Astrocyte (in vitro differentiated cells and primary cell): ENCODE measurements around the gene CGN.

Experiments used
- EZH2 ChIP-seq: IDR thresholded peaks from 2 replicates; pipeline ENCODE4 v1.6.1; 2012; ENCODE audit warnings: mild to moderate bottlenecking, low read length, inconsistent platforms; ENCODE audit not compliant: insufficient read depth
- TF ChIP-seq, protein P1 (sequence below): IDR thresholded peaks from 2 replicates; pipeline ENCODE4 v1.5.1; 2011; ENCODE audit warnings: low read depth, mild to moderate bottlenecking, inconsistent platforms, low read length, moderate library complexity; ENCODE audit not compliant: insufficient read depth

DNA sequence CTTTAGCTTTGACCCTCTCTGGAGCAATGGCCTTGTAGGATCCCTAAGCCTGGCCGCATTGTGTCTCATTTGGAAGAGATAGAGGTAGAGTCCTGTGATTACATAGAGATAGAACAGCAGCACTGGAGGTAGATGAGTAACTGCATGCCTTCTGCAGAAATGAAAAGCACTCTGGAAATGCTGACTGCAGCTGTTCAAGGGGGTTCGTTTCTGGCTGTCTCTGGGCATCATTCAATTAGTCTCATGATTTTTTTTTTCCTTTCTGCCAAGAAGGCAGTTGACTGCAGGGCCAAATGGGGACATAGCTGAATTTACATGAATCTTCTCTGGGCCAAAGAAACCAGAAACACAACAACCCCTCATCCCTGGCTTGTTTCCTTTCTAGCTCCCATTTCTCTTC is 72.6 kb downstream of the CGN start:
- TF ChIP-seq, protein P1, sequence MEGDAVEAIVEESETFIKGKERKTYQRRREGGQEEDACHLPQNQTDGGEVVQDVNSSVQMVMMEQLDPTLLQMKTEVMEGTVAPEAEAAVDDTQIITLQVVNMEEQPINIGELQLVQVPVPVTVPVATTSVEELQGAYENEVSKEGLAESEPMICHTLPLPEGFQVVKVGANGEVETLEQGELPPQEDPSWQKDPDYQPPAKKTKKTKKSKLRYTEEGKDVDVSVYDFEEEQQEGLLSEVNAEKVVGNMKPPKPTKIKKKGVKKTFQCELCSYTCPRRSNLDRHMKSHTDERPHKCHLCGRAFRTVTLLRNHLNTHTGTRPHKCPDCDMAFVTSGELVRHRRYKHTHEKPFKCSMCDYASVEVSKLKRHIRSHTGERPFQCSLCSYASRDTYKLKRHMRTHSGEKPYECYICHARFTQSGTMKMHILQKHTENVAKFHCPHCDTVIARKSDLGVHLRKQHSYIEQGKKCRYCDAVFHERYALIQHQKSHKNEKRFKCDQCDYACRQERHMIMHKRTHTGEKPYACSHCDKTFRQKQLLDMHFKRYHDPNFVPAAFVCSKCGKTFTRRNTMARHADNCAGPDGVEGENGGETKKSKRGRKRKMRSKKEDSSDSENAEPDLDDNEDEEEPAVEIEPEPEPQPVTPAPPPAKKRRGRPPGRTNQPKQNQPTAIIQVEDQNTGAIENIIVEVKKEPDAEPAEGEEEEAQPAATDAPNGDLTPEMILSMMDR: no peak
- TF ChIP-seq EZH2: no peak
